Ovary (tissue), 9 donors: ENCODE results near the gene PSMC2. TPM values are rescaled to one million over a fixed set of nuclear protein-coding genes. Genes with fewer than 3 reads are reported as not detected.

Experiments used
- DNase-seq, 5 donors: peaks; one replicate each; pipeline ENCODE4 v3.0.0-alpha.2; 2019 to 2020
- H3K27ac ChIP-seq, 2 donors: fragments of 200-600 bp; one replicate each; pipeline versions ENCODE4 v1.5.1 to v1.8.0; 2019 to 2022
- H3K27me3 ChIP-seq: fragments of 200-600 bp; one replicate; pipeline ENCODE4 v1.8.0; 2022
- H3K36me3 ChIP-seq: fragments of 200-600 bp; sonication (generic); one replicate; pipeline ENCODE4 v1.5.1; 2019
- H3K4me1 ChIP-seq: one replicate; pipeline ENCODE4 v1.8.1; 2013; ENCODE audit warnings: mild to moderate bottlenecking, moderate library complexity; ENCODE audit not compliant: insufficient read depth
- H3K4me3 ChIP-seq: fragments of 200-600 bp; sonication (generic); one replicate; pipeline ENCODE4 v1.5.1; 2017
- H3K9me3 ChIP-seq, 2 donors: fragments of 200-600 bp in 1 of 2; sonication (generic) in 1 of 2; one replicate each; pipeline versions ENCODE4 v1.5.1 to v1.8.1; 2013 to 2019; ENCODE audit warnings: mild to moderate bottlenecking in 1 of 2, moderate library complexity in 1 of 2
- EP300 ChIP-seq: sonication (generic); formaldehyde crosslinking; IDR thresholded peaks from one replicate; pipeline ENCODE4 v1.6.1; 2017; ENCODE audit warnings: antibody characterized with exemption
- POLR2A ChIP-seq: fragments of 450-650 bp; IDR thresholded peaks from one replicate; pipeline ENCODE4 v1.6.1; 2017; ENCODE audit warnings: antibody characterized with exemption, mild to moderate bottlenecking, moderate library complexity
- WGBS, 3 donors: extraction: QIAGEN DNeasy Blood & Tissue Kit in 1 of 3; methylation state at CpG; one replicate each; pipeline versions ENCODE4 v1.1.5 to v1.1.7; 2013 to 2017; 5-methylcytosine and 5-hydroxymethylcytosine counted together
- intact Hi-C, 4 donors: fragments of 100-400 bp; cut with DNase I; formaldehyde crosslinking; loops; one replicate each; pipeline versions ENCODE4 v1.11.0 to v1.15.1; 2022 to 2023
- polyA plus RNA-seq, 2 donors: library from polyadenylated mRNA; stranded (reverse); fragments of 200-250 nt in 1 of 2; fragments of 350-450 nt in 1 of 2; fragmentation: Illumina TruSeq in 1 of 2; extraction: RNeasy Lipid Tissue Mini Kit (QIAGEN cat#74804) in 1 of 2; gene quantifications; one replicate each; pipeline ENCODE4 v1.2.3, GENCODE V29; 2013 to 2014
- total RNA-seq, 7 donors: library from RNA; depleted of rRNA in 2 of 7; stranded (reverse); fragments of >200 nt in 2 of 7; fragmentation: NEBNext Ultra II Directional in 3 of 7; extraction: Animal tissue kit (Norgen Biotek cat#: 25700) in 3 of 7; gene quantifications; one replicate each; pipeline versions ENCODE4 v1.1.0 to v1.2.4, GENCODE V29; 2016 to 2023
- TF ChIP-seq, protein P1 (sequence below), 3 donors: fragments of 450-650 bp in 2 of 3; fragments of 200-600 bp in 1 of 3; IDR thresholded peaks; one replicate each; pipeline versions ENCODE4 v1.5.1 to v1.8.0; 2016 to 2022; ENCODE audit warnings: antibody characterized with exemption in 3 of 3, mild to moderate bottlenecking in 1 of 3
- donor health status: DM: no; HTN: no; CAD: no; lungs with moderate emphysema.
- donor health status: DM: no; HTN: no; CAD: no.
- donor health status: Bipolar disorder and iron deficiency.
- donor health status: DM: yes; HTN: yes; CAD: no.
- donor health status: DM: no; HTN: no; CAD: no.
- donor health status: DM: yes; HTN: yes; CAD: no.

PSMC2 gene
- total and polyA plus RNA-seq, 9 donors, result 55.1 to 104 (median 82.1) TPM

DNA sequence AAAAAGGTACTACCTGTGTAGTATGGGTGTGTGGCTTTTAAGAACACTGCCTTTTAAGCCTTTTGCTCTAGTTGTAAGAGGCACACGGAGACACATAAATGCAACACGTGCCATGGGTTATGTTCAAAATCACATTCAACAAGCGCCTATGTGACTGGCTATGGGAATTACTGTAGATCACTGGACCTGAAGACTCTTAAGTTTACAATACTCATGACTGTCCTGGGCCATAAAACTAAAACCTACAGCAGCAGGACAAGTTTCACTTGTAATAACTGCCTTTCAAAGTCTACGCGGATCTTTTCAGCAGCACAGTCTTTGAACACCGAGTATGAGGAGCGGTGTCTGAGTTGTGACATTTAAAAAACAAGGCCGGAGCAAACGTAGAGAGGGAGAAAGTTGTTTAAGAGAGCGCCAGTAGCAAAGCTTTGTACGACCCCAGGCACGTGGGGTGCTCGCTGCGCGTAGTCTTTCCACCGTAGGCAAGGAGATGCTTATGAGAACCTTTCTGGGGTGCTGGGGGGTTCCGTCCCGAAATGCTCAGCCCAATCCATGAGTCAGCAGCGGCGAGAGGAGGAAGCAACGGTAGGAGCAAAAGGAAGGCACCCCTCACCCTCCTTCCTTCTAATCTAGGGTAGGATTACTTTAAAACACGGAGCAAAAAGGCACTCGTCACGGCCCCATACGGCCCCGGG lies 3.5 kb upstream of the PSMC2 start:
- Histone ChIP-seq H3K4me1 (no peaks in the 10 kb centered on the region), H3K36me3 (no peaks in the 10 kb centered on the region), H3K4me3 (peak overlapping the region; percentile 82), H3K9me3 (no peaks in the 10 kb centered on the region), H3K27me3 (no peaks in the 10 kb centered on the region), H3K27ac (peak overlapping the region; percentile 75 to 85)
- WGBS, 3 donors, result 1% methylated on average over 26 of the region's 26 CpGs
- peak in 1 of 5 donors; percentile 21 for DNase-seq
- intact Hi-C loops, result no loop called here
- TF ChIP-seq POLR2A (no peak), EP300 (no peak)
- TF ChIP-seq, protein P1, sequence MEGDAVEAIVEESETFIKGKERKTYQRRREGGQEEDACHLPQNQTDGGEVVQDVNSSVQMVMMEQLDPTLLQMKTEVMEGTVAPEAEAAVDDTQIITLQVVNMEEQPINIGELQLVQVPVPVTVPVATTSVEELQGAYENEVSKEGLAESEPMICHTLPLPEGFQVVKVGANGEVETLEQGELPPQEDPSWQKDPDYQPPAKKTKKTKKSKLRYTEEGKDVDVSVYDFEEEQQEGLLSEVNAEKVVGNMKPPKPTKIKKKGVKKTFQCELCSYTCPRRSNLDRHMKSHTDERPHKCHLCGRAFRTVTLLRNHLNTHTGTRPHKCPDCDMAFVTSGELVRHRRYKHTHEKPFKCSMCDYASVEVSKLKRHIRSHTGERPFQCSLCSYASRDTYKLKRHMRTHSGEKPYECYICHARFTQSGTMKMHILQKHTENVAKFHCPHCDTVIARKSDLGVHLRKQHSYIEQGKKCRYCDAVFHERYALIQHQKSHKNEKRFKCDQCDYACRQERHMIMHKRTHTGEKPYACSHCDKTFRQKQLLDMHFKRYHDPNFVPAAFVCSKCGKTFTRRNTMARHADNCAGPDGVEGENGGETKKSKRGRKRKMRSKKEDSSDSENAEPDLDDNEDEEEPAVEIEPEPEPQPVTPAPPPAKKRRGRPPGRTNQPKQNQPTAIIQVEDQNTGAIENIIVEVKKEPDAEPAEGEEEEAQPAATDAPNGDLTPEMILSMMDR (IDR thresholded peaks at IDR 0.05), result no peak

DNA sequence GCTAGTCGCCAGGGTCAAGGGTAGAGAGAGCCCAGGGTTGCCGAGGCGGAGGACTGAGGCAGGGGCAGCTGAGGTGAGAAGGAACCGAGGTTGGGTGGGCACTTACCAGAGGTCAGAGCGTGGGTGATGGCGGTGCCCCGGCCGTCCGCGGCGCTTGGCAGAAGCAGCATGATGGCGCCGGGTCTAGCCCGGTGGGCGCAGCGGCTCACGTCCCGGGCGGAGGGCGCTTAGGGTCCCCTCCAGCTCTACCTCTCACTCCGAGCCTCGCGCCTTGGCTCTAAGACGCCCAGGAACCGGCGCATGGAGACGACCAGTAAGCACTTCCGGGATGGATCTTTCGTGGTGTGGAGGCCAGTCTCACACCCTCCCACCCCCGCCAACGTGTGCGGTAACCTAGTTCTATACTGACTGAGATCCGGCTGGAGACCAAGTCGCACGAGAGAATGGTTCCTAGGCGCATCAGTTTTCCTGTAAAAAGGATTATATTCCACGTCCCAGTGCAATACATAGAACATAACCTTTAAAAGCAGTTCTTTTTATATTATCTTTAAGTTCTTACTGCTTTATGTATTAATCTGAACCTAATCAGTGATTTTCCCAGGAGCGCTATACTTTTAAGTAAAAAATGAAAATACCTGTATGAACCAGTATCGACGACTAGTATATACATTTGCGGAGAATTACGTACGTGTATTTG lies 2.8 kb upstream of the PSMC2 start, which contains the start of gene DNAJC2:
DNAJC2 (minus strand) TSS at position 315 of the 697 bp plus-strand sequence; CDS start at position 170, 145 bp downstream.
- intact Hi-C loops, result no loop called here
- peak; percentile 62 for TF ChIP-seq POLR2A
- TF ChIP-seq, protein P1 (IDR thresholded peaks at IDR 0.05), result no peak
- TF ChIP-seq EP300, result no peak
- 6 to 8% (median 7%) methylated on average over 43 of the region's 43 CpGs for WGBS, 3 donors
- Histone ChIP-seq H3K36me3 (no peaks in the 10 kb centered on the region), H3K27ac (peak within 1 kb of the TSS; percentile 75 to 85), H3K9me3 (no peaks in the 10 kb centered on the region), H3K4me1 (no peaks in the 10 kb centered on the region), H3K27me3 (no peaks in the 10 kb centered on the region), H3K4me3 (peak within 1 kb of the TSS; percentile 82)
- peak; percentile 84 to 88 (median 86) for DNase-seq

DNA sequence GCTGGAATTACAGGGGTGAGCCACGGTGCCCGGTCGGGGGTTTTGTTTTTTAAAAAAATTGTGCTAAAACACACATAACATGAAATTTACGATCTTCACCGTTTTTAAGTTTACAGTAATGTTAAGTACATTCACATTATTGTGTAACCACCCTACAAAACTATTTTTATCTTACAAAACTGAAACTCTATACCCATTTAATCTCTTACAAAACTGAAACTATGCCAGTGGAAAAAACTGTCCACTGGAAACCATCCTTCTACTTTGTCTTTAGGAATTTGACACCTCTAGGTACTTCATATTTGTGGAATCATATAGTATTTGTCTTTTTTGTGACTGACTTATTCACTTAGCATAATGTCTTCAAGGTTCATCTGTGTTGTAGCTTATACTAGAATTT lies 1.0 kb upstream of the PSMC2 start:
- no peaks in the 10 kb centered on the region for H3K9me3 ChIP-seq
- no peaks in the 10 kb centered on the region for H3K36me3 ChIP-seq
- H3K4me3 ChIP-seq, result no peak overlapping the region
- WGBS, 3 donors, result 88 to 93% (median 89%) methylated on average over 5 of the region's 5 CpGs
- TF ChIP-seq, protein P1 (IDR thresholded peaks at IDR 0.05), result no peak
- TF ChIP-seq EP300, result no peak
- TF ChIP-seq POLR2A, result no peak
- no peak for DNase-seq
- peaks cover 3% of the 10 kb centered on the region for H3K4me1 ChIP-seq
- intact Hi-C loops, result no loop called here
- no peaks in the 10 kb centered on the region for H3K27me3 ChIP-seq
- no peak overlapping the region for H3K27ac ChIP-seq

DNA sequence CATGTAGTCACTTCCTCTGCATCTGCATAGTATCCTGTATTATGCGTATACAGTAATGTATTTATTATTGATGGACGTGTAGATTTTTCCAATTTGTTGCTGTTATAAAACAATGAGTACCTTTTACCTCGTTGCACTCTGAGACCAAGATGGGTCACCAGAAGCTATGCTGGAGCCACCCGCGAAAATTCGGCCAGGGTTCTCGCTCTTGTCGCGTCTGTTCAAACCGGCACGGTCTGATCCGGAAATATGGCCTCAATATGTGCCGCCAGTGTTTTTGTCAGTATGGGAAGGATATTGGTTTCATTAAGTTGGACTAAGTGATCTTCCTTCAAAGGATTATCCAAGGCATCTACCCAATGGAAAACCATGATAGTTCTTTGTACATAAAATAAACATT lies 1.0 kb downstream of the PSMC2 start:
- H3K4me3 ChIP-seq, result peak overlapping the region; percentile 84
- DNase-seq, result no peak
- no peak overlapping the region for H3K27ac ChIP-seq
- no peak for TF ChIP-seq POLR2A
- TF ChIP-seq EP300, result no peak
- TF ChIP-seq, protein P1 (IDR thresholded peaks at IDR 0.05), result no peak
- 8 to 18% (median 17%) methylated on average over 13 of the region's 13 CpGs for WGBS, 3 donors
- no peaks in the 10 kb centered on the region for H3K9me3 ChIP-seq
- H3K36me3 ChIP-seq, result no peaks in the 10 kb centered on the region
- intact Hi-C loops, result no loop called here
- H3K27me3 ChIP-seq, result no peaks in the 10 kb centered on the region
- peaks cover 3% of the 10 kb centered on the region for H3K4me1 ChIP-seq
